ENCODE measurements around the gene TMEM184B. TPM values are rescaled to one million over a fixed set of nuclear protein-coding genes. Genes with fewer than 3 reads are reported as not detected.
A peak's percentile ranks its signal among the peaks of the same experiment; 100 is the strongest.

Gene TMEM184B
- total and polyA plus RNA-seq, 8 donors, result 11.6 to 30.5 (median 18.6) TPM

GRCh38 chr22:38294193-38294592 is 21.4 kb upstream of the TMEM184B start:
- intact Hi-C loops (cut with DNase I), result no loop called here
- Histone ChIP-seq H3K4me1 (peaks cover 0 to 6% (median 3%) of the 10 kb centered on the region in 3 donors), H3K27ac (no peak overlapping the region), H3K36me3 (peaks cover 0 to 50% (median 30%) of the 10 kb centered on the region in 3 donors), H3K27me3 (no peaks in the 10 kb centered on the region), H3K9me3 (no peaks in the 10 kb centered on the region), H3K4me3 (no peak overlapping the region)
- 95% methylated on average over 25 to 26 of the region's 26 CpGs for WGBS, 2 donors
- DNase-seq (no peak), FAIRE-seq (no peak), ATAC-seq (no peak)
- TF ChIP-seq CTCF (IDR thresholded peaks at IDR 0.05), result no peak

- Histone ChIP-seq H3K9me3 (no peaks in the 10 kb centered on the region), H3K27me3 (no peaks in the 10 kb centered on the region), H3K4me1 (no peaks in the 10 kb centered on the region), H3K36me3 (peaks cover 0 to 36% (median 21%) of the 10 kb centered on the region in 3 donors), H3K4me3 (no peak overlapping the region), H3K27ac (no peak overlapping the region)
- no peak for TF ChIP-seq CTCF (IDR thresholded peaks at IDR 0.05)
- no peak for ATAC-seq
- no peak for FAIRE-seq
- WGBS, 2 donors, result 87 to 93% methylated on average over 9 of the region's 9 CpGs
- DNase-seq, result no peak
- intact Hi-C loops (cut with DNase I), result no loop called here
Measured at GRCh38 chr22:38292694-38293093, 19.9 kb upstream of the TMEM184B start.

GRCh38 chr22:38291201-38291777 is 18.5 kb upstream of the TMEM184B start:
- no peak for FAIRE-seq
- H3K27ac ChIP-seq, result no peak overlapping the region
- no peak for DNase-seq
- peaks cover 0 to 23% (median 16%) of the 10 kb centered on the region in 3 donors for H3K36me3 ChIP-seq
- H3K4me3 ChIP-seq, result no peak overlapping the region
- TF ChIP-seq CTCF (IDR thresholded peaks at IDR 0.05), result no peak
- H3K27me3 ChIP-seq, result no peaks in the 10 kb centered on the region
- no peaks in the 10 kb centered on the region for H3K4me1 ChIP-seq
- intact Hi-C loops (cut with DNase I), result no loop called here
- peak in 1 of 4 donors; percentile 2 for ATAC-seq
- H3K9me3 ChIP-seq, result no peaks in the 10 kb centered on the region
- 74 to 77% methylated on average over 22 of the region's 22 CpGs for WGBS, 2 donors

GRCh38 chr22:38290347-38290746 is 17.5 kb upstream of the TMEM184B start:
- Histone ChIP-seq H3K4me3 (no peak overlapping the region), H3K9me3 (no peaks in the 10 kb centered on the region), H3K27me3 (no peaks in the 10 kb centered on the region), H3K4me1 (no peaks in the 10 kb centered on the region), H3K36me3 (peaks cover 0 to 15% (median 13%) of the 10 kb centered on the region in 3 donors), H3K27ac (no peak overlapping the region)
- WGBS, 2 donors, result 85 to 88% methylated on average over 8 of the region's 8 CpGs
- FAIRE-seq, result no peak
- intact Hi-C loops (cut with DNase I), result no loop called here
- no peak for DNase-seq
- ATAC-seq, result no peak
- TF ChIP-seq CTCF (IDR thresholded peaks at IDR 0.05), result no peak

- TF ChIP-seq CTCF (IDR thresholded peaks at IDR 0.05), result no peak
- no peak for FAIRE-seq
- intact Hi-C loops (cut with DNase I), result no loop called here
- no peaks in the 10 kb centered on the region for H3K9me3 ChIP-seq
- H3K4me1 ChIP-seq, result no peaks in the 10 kb centered on the region
- H3K27ac ChIP-seq, result no peak overlapping the region
- no peak overlapping the region for H3K4me3 ChIP-seq
- peak in 2 of 4 donors; percentile 11 to 13 for ATAC-seq
- no peaks in the 10 kb centered on the region for H3K27me3 ChIP-seq
- peaks cover 0 to 15% (median 13%) of the 10 kb centered on the region in 3 donors for H3K36me3 ChIP-seq
- DNase-seq, result no peak
- 92 to 94% methylated on average over 12 of the region's 12 CpGs for WGBS, 2 donors
Measured at GRCh38 chr22:38289583-38290082, 16.8 kb upstream of the TMEM184B start.

Data from pancreas (tissue), 10 donors.